GM19193 (cell line): ENCODE results near the gene TMA16.

Experiments
- POLR2A ChIP-seq: IDR thresholded peaks from 4 replicates; pipeline ENCODE4 v1.6.1; 2011; ENCODE audit not compliant: insufficient read depth, insufficient read length; ENCODE audit errors: extremely low read depth

The TMA16 gene

GRCh38 chr4:163492951-163493504 lies 1.5 kb upstream of the TMA16 start:
- no peak for TF ChIP-seq POLR2A

DNA sequence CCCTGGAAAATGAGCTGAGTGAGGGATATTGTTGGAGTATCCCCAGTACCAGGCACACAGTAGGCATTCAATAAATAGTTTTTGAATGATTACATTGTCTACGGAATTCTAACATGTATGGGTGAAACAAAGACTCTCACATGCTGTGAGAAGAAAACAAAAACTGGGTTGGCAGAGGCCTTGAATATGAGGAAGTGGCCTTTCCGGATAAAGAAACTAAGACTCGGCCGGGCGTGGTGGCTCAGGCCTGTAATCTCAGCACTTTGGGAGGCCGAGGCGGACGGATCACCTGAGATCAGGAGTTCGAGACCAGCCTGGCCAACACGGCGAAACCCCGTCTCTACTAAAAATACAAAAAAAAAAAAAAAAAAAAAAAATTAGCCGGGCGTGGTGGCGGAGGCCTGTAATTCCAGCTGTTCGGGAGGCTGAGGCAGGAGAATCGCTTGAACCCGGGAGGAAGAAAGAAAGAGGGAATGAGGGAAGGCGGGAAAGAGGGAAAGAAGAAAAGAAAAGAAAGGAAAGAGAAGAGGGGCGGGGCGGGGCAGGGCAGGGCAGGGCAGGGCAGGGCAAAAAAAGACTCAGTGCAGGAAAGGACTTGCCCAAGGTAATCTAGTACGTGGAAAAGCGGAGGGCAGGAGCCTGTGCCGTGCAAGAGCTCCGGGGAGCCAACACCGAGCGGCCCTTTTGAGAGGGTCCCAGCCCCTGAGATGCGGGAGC lies 689 bp upstream of the TMA16 start:
- no peak for TF ChIP-seq POLR2A

- TF ChIP-seq POLR2A = no peak
These were observed 1.4 kb downstream of the TMA16 start for GRCh38 chr4:163495900-163496299.

DNA sequence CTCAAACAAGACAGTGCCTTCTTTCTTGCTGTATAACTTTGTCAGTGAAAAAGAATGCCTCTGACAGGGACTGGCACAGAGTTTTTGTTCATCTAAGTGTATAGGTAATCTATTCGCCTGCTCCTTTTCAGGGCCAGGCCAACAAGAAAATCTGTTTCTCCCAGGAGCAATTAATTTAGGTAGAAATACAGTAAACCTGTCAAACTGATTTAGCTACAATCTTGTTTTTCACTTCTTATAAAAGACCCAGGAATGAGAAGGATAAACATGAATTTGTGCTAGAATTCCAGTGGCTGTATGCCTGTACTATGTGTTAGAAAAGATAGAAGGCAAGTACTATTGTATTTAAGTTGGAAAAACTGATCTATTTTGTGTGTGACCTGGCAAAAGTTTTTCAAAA lies 6.1 kb downstream of the TMA16 start:
- TF ChIP-seq POLR2A = no peak

DNA sequence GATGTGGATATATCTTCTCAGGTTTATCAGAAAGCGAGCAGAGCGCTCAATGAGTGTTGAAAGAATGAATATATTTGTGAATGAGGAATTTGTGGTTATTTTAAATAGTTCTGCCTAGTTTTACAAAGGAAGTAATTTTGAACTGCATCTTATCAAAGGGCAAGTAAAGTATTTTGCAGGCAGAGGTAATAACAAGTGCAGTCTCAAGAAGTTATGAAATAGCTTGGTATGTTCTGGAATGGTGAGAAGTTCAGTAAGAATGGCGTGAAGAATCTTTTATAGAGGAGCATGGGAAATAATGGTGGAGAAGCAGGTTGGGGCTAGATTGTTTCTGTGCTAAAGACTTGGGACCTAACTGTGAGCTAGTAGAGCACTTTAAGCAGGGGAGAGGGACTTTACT lies 10.9 kb downstream of the TMA16 start:
- TF ChIP-seq POLR2A = no peak

DNA sequence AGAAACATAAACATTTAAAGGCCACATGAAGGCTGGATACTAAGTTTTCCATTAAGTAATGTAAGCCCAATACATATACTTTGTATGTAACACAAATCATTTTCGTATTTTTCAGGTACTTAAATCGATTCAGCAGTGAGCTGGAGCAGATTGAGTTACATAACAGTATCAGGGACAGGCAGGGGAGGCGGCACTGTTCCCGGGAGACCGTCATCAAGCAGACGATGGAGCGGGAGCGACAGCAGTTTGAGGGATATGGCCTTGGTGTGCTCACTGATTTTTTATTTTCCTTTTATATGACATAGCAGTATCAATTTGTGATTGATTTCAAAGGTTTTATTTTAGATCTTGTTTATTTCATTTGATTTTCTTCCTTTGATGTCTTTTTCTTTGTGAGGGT lies 20.7 kb downstream of the TMA16 start:
- no peak for TF ChIP-seq POLR2A

- no peak for TF ChIP-seq POLR2A
These were observed 29.4 kb downstream of the TMA16 start for GRCh38 chr4:163523791-163524365.

DNA sequence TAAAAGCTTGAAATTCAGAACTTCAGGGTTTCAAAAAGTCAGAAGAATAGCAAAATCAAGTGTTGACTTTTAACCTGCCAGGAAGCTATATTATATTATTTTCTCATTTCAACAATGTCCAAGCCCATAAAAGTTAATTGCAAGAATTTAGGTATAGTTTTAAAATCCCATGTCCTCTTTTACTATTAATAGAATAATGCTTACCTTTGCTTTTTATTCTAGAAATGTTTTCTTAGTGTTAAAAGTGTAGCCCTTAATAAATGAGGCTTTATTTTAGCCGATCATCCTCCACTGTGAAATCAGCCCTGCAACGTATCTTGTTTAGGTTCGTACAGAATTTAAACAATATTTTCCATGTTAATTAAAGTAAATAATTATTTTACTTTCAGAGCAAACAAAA lies 31.5 kb downstream of the TMA16 start:
- no peak for TF ChIP-seq POLR2A

DNA sequence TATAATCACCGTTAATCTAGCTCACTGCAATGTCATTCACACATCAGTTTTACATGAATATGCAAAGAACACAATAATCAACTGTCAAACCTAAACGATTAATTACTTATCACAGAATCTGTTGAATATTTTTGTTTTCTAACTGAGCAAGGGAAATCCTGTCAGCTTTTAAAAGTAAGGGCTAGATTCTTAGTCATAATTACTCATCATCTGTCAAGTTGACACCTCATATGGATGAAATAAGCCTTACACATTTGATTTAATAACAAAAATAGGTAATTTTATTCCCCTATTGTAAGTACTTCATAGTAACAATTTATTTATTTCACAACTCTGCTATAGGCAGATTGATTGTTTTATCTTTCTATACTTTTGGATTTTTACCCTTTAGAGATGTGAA lies 32.7 kb downstream of the TMA16 start:
- no peak for TF ChIP-seq POLR2A

- no peak for TF ChIP-seq POLR2A
These were observed 34.2 kb downstream of the TMA16 start for GRCh38 chr4:163528653-163529052.

GRCh38 chr4:163534056-163534455 lies 39.6 kb downstream of the TMA16 start:
- no peak for TF ChIP-seq POLR2A

DNA sequence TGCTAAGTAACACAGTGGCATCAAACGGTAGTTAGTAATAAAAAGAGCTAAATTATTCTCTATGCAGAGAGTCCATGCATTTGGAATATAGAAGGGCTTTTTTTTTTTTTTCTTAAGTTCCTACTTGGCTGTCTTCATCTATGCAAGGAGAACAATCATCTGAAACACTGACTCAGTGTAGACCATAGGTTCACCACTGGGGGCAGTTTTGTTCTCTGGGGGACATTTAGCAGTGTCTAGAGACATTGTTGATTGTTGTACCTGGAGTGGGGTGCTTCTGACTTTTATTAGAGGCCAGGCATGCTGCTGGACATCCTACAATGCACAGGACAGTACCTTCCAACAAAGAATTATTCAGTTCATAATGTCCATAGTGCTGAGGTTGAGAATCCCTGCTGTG lies 41.2 kb downstream of the TMA16 start:
- TF ChIP-seq POLR2A = no peak

DNA sequence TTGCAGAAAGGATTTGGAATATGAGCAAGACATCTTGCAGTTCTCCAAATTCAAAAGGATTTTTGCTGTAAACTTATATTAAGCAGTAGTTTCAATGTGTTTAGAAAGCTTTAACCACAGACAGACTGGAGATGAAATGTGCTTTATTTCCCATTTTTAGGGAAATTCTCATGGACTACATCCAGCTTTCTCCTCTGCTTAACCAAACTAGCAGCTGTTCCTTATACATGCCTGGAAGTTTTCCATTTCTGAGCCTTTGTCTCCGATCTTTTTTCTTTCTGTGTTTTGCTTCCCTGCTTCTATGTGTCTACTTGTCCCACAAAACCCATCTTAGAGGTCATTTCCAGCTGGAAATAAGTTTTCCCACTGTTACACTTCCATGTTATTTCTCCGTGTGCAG lies 41.6 kb downstream of the TMA16 start:
- TF ChIP-seq POLR2A = no peak

DNA sequence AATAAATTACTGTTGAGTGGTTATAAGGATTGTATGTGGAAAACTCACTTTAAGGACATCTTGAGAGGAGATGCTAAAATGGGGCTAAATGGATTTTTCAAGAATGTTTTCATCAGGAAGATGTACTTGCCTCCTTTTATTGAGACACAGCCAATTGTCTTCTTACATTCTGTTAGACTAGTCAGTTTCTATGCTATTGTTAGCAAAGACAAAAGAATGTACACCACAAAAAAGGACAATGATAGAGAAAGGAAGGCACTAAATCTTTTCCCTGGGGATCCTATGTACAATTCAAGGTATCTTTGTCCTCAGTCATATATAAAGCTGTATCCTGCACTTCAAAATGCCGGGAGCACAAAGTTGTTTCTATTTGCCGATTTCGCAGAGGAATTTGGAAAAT lies 42.6 kb downstream of the TMA16 start:
- no peak for TF ChIP-seq POLR2A

DNA sequence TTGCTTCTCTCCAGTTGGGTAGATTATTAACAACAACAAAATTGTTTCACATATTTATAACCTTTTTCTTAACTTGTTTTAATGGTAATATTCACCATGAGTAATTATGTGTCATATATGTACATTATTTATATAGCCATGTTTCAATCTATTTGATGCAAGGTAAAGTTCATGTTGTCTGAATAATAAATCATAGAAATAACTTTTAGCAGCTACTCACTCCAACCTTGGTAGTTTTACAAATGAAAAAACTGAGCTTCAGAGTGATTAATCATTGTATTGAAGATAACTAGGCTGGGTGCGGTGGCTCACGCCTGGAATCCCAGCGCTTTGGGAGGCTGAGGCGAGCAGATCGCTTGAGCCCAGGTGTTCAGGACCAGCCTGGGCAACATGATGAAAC lies 46.0 kb downstream of the TMA16 start:
- TF ChIP-seq POLR2A = no peak

DNA sequence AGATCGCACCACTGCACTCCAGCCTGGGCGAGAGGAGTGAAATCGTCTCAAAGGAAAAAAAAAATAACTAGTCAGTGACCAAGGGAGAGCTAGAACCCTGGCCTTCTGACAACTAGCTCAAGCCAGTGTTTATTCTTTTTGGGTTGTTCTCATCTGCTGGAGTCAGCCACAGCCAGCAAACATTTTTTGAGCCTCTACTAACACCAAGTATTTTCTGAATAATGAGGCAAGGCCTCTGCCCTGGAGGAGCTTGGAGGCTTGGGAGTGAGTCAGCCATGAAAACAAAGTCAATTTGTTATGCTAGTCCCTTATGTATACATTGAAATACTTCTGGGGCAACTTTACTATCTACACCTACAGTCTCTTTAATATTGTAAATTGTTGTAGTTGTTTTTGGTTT lies 46.5 kb downstream of the TMA16 start:
- TF ChIP-seq POLR2A = no peak
